HG03064 (cell line): Measurements from ENCODE around the gene TIMM44.
"Not testable (repeated sequence)": the region's sequence is repeated elsewhere in the genome, so short reads cannot be mapped to it uniquely, and the experiment has no call there.

Experiments used
- ATAC-seq: cut with Tn5 transposase; IDR thresholded peaks from one replicate; pipeline ENCODE4 v1.9.1; 2021; ENCODE audit warnings: low read depth; ENCODE audit not compliant: unreplicated experiment

TIMM44 gene

DNA sequence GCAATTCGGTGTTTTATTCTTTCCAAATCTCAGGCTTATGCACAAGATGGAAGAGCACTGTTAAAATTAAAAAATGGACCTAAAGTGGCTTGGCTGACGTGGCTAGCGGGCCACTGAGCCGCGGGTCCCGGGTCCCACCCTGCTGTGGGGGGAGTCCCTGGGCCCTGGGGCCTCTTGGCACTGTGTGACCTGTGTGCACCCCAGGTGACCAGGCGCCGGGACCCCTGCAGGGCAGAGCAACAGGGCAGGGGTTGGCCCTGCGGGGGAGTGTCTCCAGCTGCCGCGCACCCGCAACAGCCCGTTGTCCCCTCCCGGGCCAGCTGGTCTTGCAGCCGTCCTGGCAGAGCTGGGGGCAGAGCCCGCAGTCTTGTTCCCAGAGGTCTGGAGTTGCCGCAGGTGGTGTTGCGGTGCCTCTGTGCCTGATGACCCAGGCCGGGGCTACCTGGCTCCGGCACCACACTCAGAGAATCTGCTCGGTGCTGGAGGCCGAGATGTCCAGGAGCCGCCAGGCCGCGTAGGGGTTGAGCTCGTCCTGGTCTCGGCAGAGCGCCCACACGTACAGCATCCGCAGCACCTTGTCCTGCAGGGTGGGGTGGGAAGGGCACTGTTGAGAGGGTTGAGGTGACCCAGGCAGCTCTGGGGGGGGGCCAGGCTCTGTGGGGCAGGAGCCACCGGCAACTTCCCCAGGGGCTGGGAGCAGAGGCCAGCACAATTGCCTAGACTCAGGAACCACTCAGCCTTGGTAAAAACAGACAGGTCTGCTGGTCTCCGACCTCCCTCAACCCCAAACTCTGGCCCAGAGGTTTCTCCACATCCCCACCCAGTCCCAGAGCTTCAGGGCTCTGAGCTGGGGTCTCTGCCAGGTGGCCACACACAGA, 16.5 kb downstream of the TIMM44 start:
- no peak for ATAC-seq

DNA sequence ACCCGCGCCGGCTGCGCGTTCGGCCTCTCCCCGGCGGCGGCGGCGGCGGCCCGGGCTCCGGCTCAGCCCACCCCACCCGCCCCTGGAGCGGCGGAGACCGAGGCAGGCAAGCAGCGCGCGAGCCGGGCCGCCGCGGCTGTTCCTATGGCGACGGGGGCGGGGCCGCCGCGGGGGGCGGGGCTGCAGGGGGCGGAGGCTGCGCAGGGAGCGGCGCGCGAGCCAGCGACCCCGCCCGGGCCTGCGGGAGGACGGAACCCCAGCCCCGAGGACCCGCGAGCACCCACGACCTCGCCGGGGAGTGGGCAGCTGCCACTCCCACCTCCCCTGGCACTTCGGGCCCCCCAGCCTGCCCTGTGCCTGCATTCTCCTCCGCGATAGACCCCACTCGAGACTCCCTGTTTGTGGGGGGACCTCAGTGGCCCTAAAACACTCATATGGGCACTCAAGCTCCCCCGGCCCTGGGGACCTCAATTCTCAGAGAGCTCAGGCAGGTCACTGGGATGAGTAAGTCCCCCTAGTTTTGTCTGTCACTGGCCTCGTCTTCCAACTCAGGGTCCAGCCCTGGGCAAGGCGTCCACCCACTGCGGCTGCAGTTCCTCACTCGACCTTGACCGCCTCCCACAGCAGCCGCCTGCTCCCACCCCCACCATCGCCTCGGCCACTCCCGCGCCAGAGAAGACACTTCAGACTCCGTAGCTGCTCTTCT, 17.3 kb downstream of the TIMM44 start, which contains the start of gene CTXN1:
Gene CTXN1 (minus strand): TSS at position 115 of the 706 bp plus-strand sequence. CDS start 597 bp downstream, outside the sequence.
- ATAC-seq, result no peak

DNA sequence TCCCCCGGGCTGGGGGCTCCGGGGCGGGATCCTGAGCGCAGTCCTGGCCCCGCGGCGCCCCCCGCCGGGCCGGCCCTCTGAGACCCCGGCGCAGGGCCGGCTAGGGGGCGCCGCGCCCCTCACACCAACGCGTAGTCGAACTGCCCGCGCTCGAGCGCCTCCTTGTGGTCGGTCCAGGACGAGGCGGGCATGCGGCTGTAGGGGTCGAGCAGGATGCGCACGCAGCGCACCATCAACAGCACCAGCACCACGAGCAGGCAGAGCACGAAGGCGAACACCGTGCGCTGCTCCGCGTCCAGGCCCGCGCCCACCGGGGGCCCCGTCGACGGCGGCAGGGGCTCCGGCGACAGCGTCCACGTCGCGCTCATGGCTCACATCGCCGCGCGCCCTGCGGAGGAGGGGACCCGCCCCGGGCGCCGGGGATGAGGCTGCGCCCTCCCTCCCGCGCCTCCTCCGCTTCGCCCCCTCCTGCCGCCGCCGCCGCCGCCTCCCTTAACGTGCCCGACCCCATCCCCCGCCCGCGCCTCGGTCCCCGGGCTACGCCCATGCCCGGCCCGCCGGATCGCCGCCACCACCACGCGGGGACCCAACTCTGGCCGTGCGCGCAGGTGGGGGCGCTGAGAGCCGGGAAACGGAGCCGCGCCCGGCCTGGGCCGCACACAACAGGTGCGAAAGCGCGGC, 18.2 kb downstream of the TIMM44 start:
- ATAC-seq, result no peak

- no peak for ATAC-seq
These were observed 18.8 kb downstream of the TIMM44 start for GRCh38 chr19:7924651-7925170.

DNA sequence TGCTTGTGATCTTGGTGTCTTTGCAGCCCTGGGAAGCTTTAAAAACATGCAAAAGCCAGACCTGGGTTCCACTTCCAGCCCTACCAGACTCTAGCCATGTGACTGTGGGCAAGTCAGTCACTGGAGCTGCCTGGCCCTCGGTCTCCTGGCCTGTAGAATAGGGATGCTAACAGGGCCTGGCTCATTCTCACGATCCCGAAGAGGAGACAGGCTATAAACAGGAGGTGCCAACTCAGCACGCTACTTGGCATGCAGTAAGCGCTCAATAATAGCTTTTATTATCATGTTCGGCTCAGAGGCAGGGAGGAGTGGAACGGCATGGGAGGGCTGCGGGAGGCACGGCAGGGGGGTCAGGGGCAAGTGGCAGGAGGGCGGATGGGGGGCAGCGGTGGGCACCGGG, 19.2 kb downstream of the TIMM44 start:
- ATAC-seq, result no peak

GRCh38 chr19:7923295-7924191, 19.9 kb downstream of the TIMM44 start:
- ATAC-seq, result no peak

DNA sequence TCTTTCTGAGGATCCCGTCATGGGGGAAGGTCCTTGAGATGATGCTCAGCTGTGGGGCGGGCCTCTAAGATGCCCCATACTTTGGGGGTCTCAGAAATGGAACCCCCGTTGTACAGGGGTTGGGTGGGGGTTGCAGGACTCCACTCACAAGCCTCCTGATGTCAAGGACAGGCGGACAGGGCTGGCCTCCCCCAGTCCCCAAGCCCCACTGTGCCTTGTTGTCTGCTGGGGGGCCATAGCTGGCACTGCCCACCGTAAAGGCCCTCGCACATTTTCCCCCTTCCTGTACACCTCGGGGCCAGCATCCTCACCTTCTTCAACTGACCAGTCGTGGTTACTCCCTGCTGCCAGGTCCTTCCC, 20.6 kb downstream of the TIMM44 start:
- ATAC-seq, result no peak

GRCh38 chr19:7921967-7922835, 21.3 kb downstream of the TIMM44 start:
- ATAC-seq, result no peak

DNA sequence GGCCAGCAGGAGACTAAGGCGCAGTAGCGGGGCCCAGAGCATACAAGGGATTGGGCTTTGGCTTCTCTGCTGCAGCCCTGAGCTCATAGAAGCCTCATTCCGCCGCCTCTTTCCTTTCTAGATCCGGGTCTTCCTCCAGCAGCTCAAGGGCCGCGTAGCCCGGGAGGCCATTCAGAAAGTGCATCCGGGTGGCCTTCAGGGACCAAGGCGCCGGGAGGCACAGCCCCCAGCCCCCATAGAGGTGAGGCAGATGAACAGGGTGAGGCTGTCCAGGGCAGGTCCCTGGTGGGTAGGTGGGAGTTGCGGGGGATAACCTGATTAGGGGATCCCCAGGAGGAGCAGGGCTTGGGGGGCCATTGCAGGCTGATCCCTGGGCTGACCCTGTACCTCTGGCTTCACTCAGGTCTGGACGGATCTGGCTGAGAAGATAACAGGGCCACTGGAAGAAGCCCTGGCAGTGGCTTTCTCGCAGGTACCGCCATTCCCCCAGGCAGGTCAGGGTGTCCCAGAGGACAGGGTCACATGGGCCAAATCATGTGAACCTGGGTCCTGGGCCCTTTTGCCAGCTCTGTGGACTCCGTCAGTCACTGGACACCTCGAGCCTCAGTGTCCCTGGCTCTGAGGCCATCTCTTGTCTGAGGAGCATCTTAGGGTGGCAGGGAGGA, 22.0 kb downstream of the TIMM44 start:
- no peak for ATAC-seq

- no peak for ATAC-seq
These were observed 22.8 kb downstream of the TIMM44 start for GRCh38 chr19:7920519-7921301.

GRCh38 chr19:7919610-7920518, 23.6 kb downstream of the TIMM44 start, which contains the start of gene SNAPC2:
Gene SNAPC2, plus strand, starts transcription at chr19:7920338. Its CDS starts 29 bp downstream, at chr19:7920367.
- ATAC-seq, result no peak

DNA sequence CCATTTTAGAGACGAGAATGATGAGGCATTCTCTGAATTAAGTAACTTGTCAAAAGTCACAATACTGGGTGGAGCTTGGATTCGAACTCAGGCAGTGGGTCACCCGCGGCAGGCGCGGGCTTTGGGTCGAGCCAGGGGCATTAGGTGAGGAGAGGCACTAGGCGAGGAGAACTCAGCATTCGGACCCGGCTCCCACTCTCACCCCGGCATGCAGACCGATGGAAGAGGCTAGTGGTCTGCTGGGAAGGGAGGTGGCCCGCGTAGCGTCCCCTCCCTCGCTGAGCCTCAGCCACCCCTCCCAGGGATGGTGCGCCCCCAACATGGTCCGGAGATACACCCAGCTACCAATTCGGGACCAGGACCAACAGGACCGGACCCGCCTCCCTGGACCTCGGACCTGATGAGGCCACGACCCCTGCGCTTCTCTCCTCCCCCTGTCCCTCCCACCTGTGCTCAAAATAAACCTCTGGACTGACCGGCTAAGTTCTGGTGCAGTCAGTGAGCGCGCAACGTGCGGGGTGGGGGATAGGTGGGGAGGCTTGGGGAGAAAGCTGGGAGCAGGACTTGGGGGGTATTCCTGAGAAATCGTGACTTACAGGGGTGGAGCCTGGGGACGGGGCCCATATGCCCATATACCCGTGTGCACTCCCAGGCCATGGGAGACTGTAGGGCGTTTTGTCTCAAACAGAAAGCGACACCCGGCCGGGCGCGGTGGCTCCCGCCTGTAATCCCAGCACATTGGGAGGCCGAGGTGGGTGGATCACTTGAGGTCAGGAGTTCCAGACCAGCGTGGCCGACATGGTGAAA, 24.6 kb downstream of the TIMM44 start:
- no peak for ATAC-seq

DNA sequence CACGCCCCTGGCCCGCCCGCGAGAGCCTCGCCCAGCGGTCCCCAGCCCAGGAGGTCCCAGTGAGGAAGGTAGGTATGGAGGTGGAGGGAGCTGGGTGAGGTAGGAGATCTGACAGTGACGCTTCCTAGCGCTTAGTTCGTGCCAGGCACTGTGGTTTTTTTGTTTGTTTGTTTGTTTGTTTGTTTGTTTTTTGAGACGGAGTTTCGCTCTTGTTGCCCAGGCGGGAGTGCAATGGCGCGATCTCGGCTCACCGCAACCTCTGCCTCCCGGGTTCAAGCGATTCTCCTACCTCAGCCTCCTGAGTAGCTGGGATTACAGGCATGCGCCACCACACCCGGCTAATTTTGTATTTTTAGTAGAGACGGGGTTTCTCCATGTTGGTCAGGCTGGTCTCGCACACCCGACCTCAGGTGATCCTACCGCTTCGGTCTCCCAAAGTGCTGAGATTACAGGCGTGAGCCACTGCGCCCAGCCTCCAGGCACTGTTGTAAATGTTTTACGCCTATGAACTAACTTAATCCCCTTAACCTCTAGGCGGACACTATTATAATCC, 25.3 kb downstream of the TIMM44 start:
- not testable (repeated sequence) for ATAC-seq

GRCh38 chr19:7917267-7918061, 26.0 kb downstream of the TIMM44 start:
- no peak for ATAC-seq

GRCh38 chr19:7916955-7917266, 26.6 kb downstream of the TIMM44 start:
- no peak for ATAC-seq
